Thyroid gland (tissue), 4 donors: ENCODE results near the gene INPP5K.

Experiments used
- CTCF ChIP-seq, 6 experiments: fragments of 200-600 bp in 3 of 6; fragments of 450-650 bp in 3 of 6; sonication (generic) in 3 of 6; IDR thresholded peaks; one replicate each; pipeline ENCODE4 v1.5.1; 2016 to 2019; ENCODE audit warnings: antibody characterized with exemption in 6 of 6, mild to moderate bottlenecking in 2 of 6, inconsistent platforms in 1 of 6, moderate library complexity in 1 of 6
- POLR2A ChIP-seq, 2 donors: fragments of 450-650 bp; IDR thresholded peaks; one replicate each; pipeline ENCODE4 v1.6.1; 2017; ENCODE audit warnings: antibody characterized with exemption in 2 of 2, mild to moderate bottlenecking in 2 of 2, moderate library complexity in 1 of 2

- TF ChIP-seq CTCF (IDR thresholded peaks at IDR 0.05) (peak in 1 of 6 experiments; percentile 2), POLR2A (IDR thresholded peaks at IDR 0.05) (peak in 1 of 2 donors; percentile 36)
Measured at GRCh38 chr17:1506649-1507267, 9.7 kb downstream of the INPP5K start.
